HepG2 (cell line): ENCODE data around the gene ANKRD12. TPM values are rescaled to one million over a fixed set of nuclear protein-coding genes. Genes with fewer than 3 reads are reported as not detected.

Experiments
- ATAC-seq: fragments of 200-7000 bp; cut with Tn5 transposase; 3 replicates; pipeline ENCODE4 v1.9.1; 2020; ENCODE audit warnings: mild to moderate bottlenecking, moderate library complexity
- BruUV-seq: library from RNA; stranded (reverse); fragments of 400-500 nt; replicated peaks from 2 replicates; lab custom pipeline; 2021; lab: Mats Ljungman, UMichigan
- CTCF ChIA-PET: fragments of 300-600 bp; formaldehyde crosslinking; extraction: SDS; loops from one replicate; lab custom pipeline; 2021; ENCODE audit warnings: low total read pairs, inconsistent platforms, low intra/inter-chr PET ratio; lab: Yijun Ruan, JAX
- POLR2A ChIA-PET: fragments of 350-600 bp; sonication (Branson Sonifier 250); formaldehyde crosslinking; loops from one replicate; lab custom pipeline; 2020; ENCODE audit warnings: antibody characterized with exemption, inconsistent platforms; lab: Yijun Ruan, JAX
- DNase-seq: peaks from one replicate; pipeline ENCODE4 v3.0.0-alpha.2; 2015; ENCODE audit warnings: low spot score
- FAIRE-seq: peaks from 3 replicates; lab custom pipeline; 2011; peaks lifted over from hg19 to GRCh38; lab: Jason Lieb, UNC
- H2AFZ ChIP-seq: one replicate; pipeline ENCODE4 v1.6.1; 2011; ENCODE audit warnings: low read length, inconsistent platforms
- H3K27ac ChIP-seq: fragments of 300-600 bp; 3 replicates; pipeline ENCODE4 v1.8.0; 2011; ENCODE audit warnings: mixed run types, mild to moderate bottlenecking, mixed read lengths, low read length, inconsistent platforms; ENCODE audit not compliant: insufficient read depth; ENCODE audit errors: extremely low read length
- H3K27me3 ChIP-seq, 2 experiments: fragments of 200-600 bp in 1 of 2; 2 replicates in 1 of 2; 3 replicates in 1 of 2; pipeline versions ENCODE4 v1.6.0 to v1.8.0; 2011; ENCODE audit warnings: low read length in 2 of 2, mild to moderate bottlenecking in 2 of 2, moderate library complexity in 2 of 2, inconsistent platforms in 1 of 2; ENCODE audit not compliant: insufficient read depth in 2 of 2, control insufficient read depth in 1 of 2
- H3K36me3 ChIP-seq, 2 experiments: fragments of 200-600 bp in 1 of 2; replicated peaks in 1 of 2; 2 replicates in 1 of 2; 3 replicates in 1 of 2; pipeline versions ENCODE4 v1.5.1 to v1.8.0; 2011; ENCODE audit warnings: low read length in 2 of 2, inconsistent platforms in 1 of 2; ENCODE audit not compliant: insufficient read depth in 2 of 2, control insufficient read depth in 1 of 2
- H3K4me1 ChIP-seq: 2 replicates; pipeline ENCODE4 v1.5.1; 2012; ENCODE audit warnings: low read length, inconsistent platforms; ENCODE audit not compliant: insufficient read depth
- H3K4me2 ChIP-seq: 2 replicates; pipeline ENCODE4 v1.6.0; 2011; ENCODE audit warnings: low read depth, low read length, inconsistent platforms
- H3K4me3 ChIP-seq, 3 experiments: fragments of 200-600 bp in 1 of 3; sonication (generic), shearing (Covaris generic) in 1 of 3; replicated peaks in 1 of 3; 2 replicates each; pipeline ENCODE4 v1.5.1; 2011 to 2016; ENCODE audit warnings: low read length in 3 of 3, inconsistent platforms in 2 of 3, low read depth in 2 of 3, mild to moderate bottlenecking in 2 of 3, control low read depth in 1 of 3, mixed read lengths in 1 of 3; ENCODE audit not compliant: insufficient read depth in 1 of 3
- H3K79me2 ChIP-seq: one replicate; pipeline ENCODE4 v1.6.1; 2011; ENCODE audit warnings: low read length, inconsistent platforms; ENCODE audit not compliant: insufficient read depth
- H3K9ac ChIP-seq: 2 replicates; pipeline ENCODE4 v1.6.0; 2011; ENCODE audit warnings: mild to moderate bottlenecking, low read depth, low read length, inconsistent platforms; ENCODE audit not compliant: insufficient read depth
- H3K9me3 ChIP-seq: 2 replicates; pipeline ENCODE4 v1.5.1; 2012; ENCODE audit warnings: mild to moderate bottlenecking, low read length
- H4K20me1 ChIP-seq: 2 replicates; pipeline ENCODE4 v1.6.0; 2011; ENCODE audit warnings: inconsistent platforms, mild to moderate bottlenecking, low read length, moderate library complexity; ENCODE audit not compliant: insufficient read depth
- ARHGAP35 ChIP-seq: sonication (generic); formaldehyde crosslinking; IDR thresholded peaks from 2 replicates; pipeline ENCODE4 v1.9.0; 2022; ENCODE audit warnings: mild to moderate bottlenecking, inconsistent platforms, moderate library complexity, missing genetic modification reagents, borderline replicate concordance
- MXI1 ChIP-seq: IDR thresholded peaks from 3 replicates; pipeline ENCODE4 v1.6.1; 2012; ENCODE audit warnings: low read depth, low read length, inconsistent platforms, borderline replicate concordance
- POLR2G ChIP-seq: fragments of 200-400 bp; formaldehyde crosslinking; IDR thresholded peaks from 2 replicates; pipeline ENCODE4 v1.6.1; 2018; ENCODE audit warnings: mild to moderate bottlenecking, low read depth, low read length, moderate library complexity
- SRSF9 ChIP-seq: fragments of 200-400 bp; formaldehyde crosslinking; IDR thresholded peaks from 2 replicates; pipeline ENCODE4 v1.6.1; 2018; ENCODE audit warnings: borderline replicate concordance, mild to moderate bottlenecking, low read depth, low read length; ENCODE audit not compliant: insufficient read depth, poor library complexity, severe bottlenecking
- ZFP82 ChIP-seq: sonication (generic); formaldehyde crosslinking; IDR thresholded peaks from 2 replicates; pipeline ENCODE4 v1.5.1; 2020; ENCODE audit warnings: mild to moderate bottlenecking, missing genetic modification reagents, borderline replicate concordance
- ZNF337 ChIP-seq: sonication (generic); formaldehyde crosslinking; IDR thresholded peaks from 2 replicates; pipeline ENCODE4 v1.5.1; 2020; ENCODE audit warnings: missing genetic modification reagents, low read depth, mild to moderate bottlenecking, borderline replicate concordance
- ZNF615 ChIP-seq: sonication (generic); formaldehyde crosslinking; IDR thresholded peaks from 2 replicates; pipeline ENCODE4 v1.5.0; 2020; ENCODE audit warnings: mild to moderate bottlenecking, missing genetic modification reagents, borderline replicate concordance
- ZNF768 ChIP-seq: sonication (generic); formaldehyde crosslinking; IDR thresholded peaks from 2 replicates; pipeline ENCODE4 v1.4.0; 2020; ENCODE audit warnings: missing genetic modification reagents
- ZNF790 ChIP-seq: sonication (generic); formaldehyde crosslinking; IDR thresholded peaks from 2 replicates; pipeline ENCODE4 v1.8.0; 2022; ENCODE audit warnings: missing genetic modification reagents, mild to moderate bottlenecking, borderline replicate concordance
- ZSCAN30 ChIP-seq: sonication (generic); formaldehyde crosslinking; IDR thresholded peaks from 2 replicates; pipeline ENCODE4 v1.5.0; 2020; ENCODE audit warnings: mild to moderate bottlenecking, missing genetic modification reagents
- WGBS: methylation state at CpG from one replicate; pipeline ENCODE4 v1.1.6; 2017; ENCODE audit warnings: low lambda C conversion rate; 5-methylcytosine and 5-hydroxymethylcytosine counted together
- in situ Hi-C: cut with HindIII; loops from 2 replicates; pipeline ENCODE4 v1.10.0; 2017; ENCODE audit warnings: low pct_unique_long_range_greater_than_20kb; ENCODE audit not compliant: extremely low pct_ligation_motif_present
- intact Hi-C: fragments of 100-400 bp; cut with micrococcal nuclease; formaldehyde crosslinking; loops from one replicate; pipeline ENCODE4 v1.10.0; 2022; ENCODE audit not compliant: unreplicated experiment
- polyA plus RNA-seq, 8 experiments: library from polyadenylated mRNA; depleted of rRNA in 3 of 8; stranded (reverse) in 7 of 8; unstranded in 1 of 8; fragments of >200 nt; fragmentation: Illumina TruSeq in 4 of 8; extraction: Trizol in 4 of 8; gene quantifications; 2 replicates each; pipeline versions ENCODE4 v1.2.1 to v1.2.3, GENCODE V29; 2011 to 2016; ENCODE audit warnings: low read depth in 4 of 8, missing spikeins in 1 of 8, mixed read lengths in 1 of 8; ENCODE audit not compliant: insufficient read depth in 1 of 8
- total RNA-seq, 5 experiments: library from RNA; depleted of rRNA; stranded (reverse); fragments of >200 nt; fragmentation: Illumina TruSeq; extraction: Trizol; gene quantifications; 2 replicates each; pipeline ENCODE4 v1.2.3, GENCODE V29; 2016; ENCODE audit warnings: low read depth in 1 of 5
- TF ChIP-seq, protein P1 (sequence below): sonication (generic); formaldehyde crosslinking; IDR thresholded peaks from 2 replicates; pipeline ENCODE4 v1.5.1; 2020; ENCODE audit warnings: missing genetic modification reagents, mild to moderate bottlenecking, borderline replicate concordance
- TF ChIP-seq, protein P2 (sequence below): sonication (generic); formaldehyde crosslinking; IDR thresholded peaks from 2 replicates; pipeline ENCODE4 v1.8.0; 2022; ENCODE audit warnings: missing genetic modification reagents, low read depth, mild to moderate bottlenecking, borderline replicate concordance
- TF ChIP-seq, protein P3 (sequence below): sonication (generic); formaldehyde crosslinking; IDR thresholded peaks from 2 replicates; pipeline ENCODE4 v1.4.0; 2020; ENCODE audit warnings: missing genetic modification reagents, low read depth, mild to moderate bottlenecking, borderline replicate concordance

Gene ANKRD12
- total and polyA plus RNA-seq, 2 of the 13 experiments (the other 11 are each of a cell fraction or from before 2014, with no cell fraction given), result 6.0 to 23.2 TPM

DNA sequence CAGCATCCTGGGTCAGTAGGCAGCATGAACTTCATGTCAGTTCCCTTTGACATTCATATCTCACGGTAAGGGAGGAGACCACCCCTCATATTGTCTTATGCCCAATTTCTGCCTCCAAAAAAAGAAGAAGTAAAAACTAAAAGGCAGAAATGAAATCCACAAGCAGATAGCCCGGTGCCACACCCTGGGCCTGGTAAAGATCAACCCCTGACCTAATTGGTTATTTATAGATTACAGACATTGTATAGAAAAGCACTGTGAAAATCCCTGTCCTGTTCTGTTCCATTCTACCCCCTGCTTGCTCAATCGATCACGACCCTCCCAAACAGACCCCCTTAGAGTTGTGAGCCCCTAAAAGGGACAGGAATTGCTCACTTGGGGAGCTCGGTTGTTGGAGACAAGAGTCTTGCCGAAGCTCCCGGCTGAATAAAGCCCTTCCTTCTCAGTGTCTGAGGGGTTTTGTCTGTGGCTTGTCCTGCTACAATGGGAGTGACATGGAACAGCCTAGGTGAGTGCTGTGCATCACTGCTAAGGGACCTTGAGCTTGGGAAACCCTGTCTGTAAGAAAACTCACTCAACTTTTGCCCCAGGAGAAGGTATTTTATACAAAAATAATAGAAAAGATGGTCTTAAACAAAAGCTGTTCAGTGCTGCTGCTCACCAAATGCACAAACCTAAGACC lies 23.0 kb upstream of the ANKRD12 start:
- intact Hi-C loops (no loop called here), in situ Hi-C loops (no loop called here)
- peaks cover 73% of the 10 kb centered on the region for H3K4me1 ChIP-seq
- ChIA-PET CTCF (no interaction called here), POLR2A (interaction anchor here (1.4 to 3.1 kb wide), 3 partner anchors 10 to 40 kb away, joined by 5 to 13 read pairs (median 5); no protein-coding TSS in a partner anchor)
- TF ChIP-seq ZNF790 (CRISPR knock-in tag), result no peak
- 0 out of 2 replicates have a peak, but pooled peaks have one; percentile 40 for TF ChIP-seq POLR2G
- TF ChIP-seq SRSF9, result no peak
- TF ChIP-seq ZNF337 (CRISPR knock-in tag), result no peak
- TF ChIP-seq ZFP82 (CRISPR knock-in tag), result no peak
- TF ChIP-seq ZNF768, result peak; percentile 73; the same call in 1 of the 2 replicates
- no peak for FAIRE-seq
- H3K9me3 ChIP-seq, result no peaks in the 10 kb centered on the region
- no peak overlapping the region for H3K4me3 ChIP-seq
- no peak overlapping the region for H2AFZ ChIP-seq
- no peak overlapping the region for H3K9ac ChIP-seq
- no TSS peak for BruUV-seq
- no peaks in the 10 kb centered on the region for H3K27me3 ChIP-seq
- H4K20me1 ChIP-seq, result peaks cover 69% of the 10 kb centered on the region
- DNase-seq, result no peak
- 92% methylated on average over 7 of the region's 7 CpGs for WGBS
- H3K36me3 ChIP-seq, result peaks cover 3 to 23% of the 10 kb centered on the region in 2 experiments; a peak in 4 of 5 replicates
- peak; percentile 19; the same call in 1 of the 3 replicates for ATAC-seq
- H3K4me2 ChIP-seq, result no peak overlapping the region
- H3K79me2 ChIP-seq, result peaks cover 100% of the 10 kb centered on the region
- H3K27ac ChIP-seq, result no peak overlapping the region

DNA sequence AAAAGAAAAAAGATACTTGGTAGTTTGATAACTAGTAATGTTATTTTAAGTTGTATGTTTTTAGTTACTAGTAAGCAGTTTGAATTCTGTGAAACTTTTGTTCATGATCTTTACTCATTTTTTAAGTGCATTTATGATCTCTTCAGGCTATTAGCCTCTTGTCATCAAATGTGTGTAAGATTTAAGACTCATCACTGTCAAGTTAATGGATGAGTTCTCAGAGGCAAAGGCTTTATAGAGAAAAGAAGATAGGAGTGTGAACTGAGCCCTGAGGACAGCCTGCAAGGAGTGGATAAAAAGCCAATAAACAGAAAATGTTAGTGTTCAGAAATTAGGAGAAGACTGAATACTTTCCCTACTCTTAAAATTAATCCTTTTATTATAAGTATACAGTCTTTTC lies 20.6 kb upstream of the ANKRD12 start:
- no peak overlapping the region for H3K9ac ChIP-seq
- peaks cover 93% of the 10 kb centered on the region for H3K79me2 ChIP-seq
- H3K36me3 ChIP-seq, result peaks cover 3 to 31% of the 10 kb centered on the region in 2 experiments; a peak in 4 of 5 replicates
- H3K27ac ChIP-seq, result no peak overlapping the region
- no peaks in the 10 kb centered on the region for H3K27me3 ChIP-seq
- ChIA-PET CTCF (no interaction called here), POLR2A (interaction anchor here (3.1 kb wide), 1 partner anchor 12 kb away, joined by 13 read pairs; no protein-coding TSS in a partner anchor)
- H4K20me1 ChIP-seq, result peaks cover 49% of the 10 kb centered on the region
- H3K4me1 ChIP-seq, result peaks cover 49% of the 10 kb centered on the region
- no peak overlapping the region for H3K4me2 ChIP-seq
- no peak for ATAC-seq
- no peak overlapping the region for H3K4me3 ChIP-seq
- intact Hi-C loops (no loop called here), in situ Hi-C loops (no loop called here)
- H2AFZ ChIP-seq, result no peak overlapping the region
- FAIRE-seq, result no peak
- no TSS peak for BruUV-seq
- no peak for DNase-seq
- no peaks in the 10 kb centered on the region for H3K9me3 ChIP-seq
- TF ChIP-seq, protein P1, sequence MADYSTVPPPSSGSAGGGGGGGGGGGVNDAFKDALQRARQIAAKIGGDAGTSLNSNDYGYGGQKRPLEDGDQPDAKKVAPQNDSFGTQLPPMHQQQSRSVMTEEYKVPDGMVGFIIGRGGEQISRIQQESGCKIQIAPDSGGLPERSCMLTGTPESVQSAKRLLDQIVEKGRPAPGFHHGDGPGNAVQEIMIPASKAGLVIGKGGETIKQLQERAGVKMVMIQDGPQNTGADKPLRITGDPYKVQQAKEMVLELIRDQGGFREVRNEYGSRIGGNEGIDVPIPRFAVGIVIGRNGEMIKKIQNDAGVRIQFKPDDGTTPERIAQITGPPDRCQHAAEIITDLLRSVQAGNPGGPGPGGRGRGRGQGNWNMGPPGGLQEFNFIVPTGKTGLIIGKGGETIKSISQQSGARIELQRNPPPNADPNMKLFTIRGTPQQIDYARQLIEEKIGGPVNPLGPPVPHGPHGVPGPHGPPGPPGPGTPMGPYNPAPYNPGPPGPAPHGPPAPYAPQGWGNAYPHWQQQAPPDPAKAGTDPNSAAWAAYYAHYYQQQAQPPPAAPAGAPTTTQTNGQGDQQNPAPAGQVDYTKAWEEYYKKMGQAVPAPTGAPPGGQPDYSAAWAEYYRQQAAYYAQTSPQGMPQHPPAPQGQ (CRISPR knock-in tag), result no peak
- TF ChIP-seq ZSCAN30 (CRISPR knock-in tag), result no peak
- TF ChIP-seq ARHGAP35 (CRISPR knock-in tag), result no peak
- TF ChIP-seq, protein P2, sequence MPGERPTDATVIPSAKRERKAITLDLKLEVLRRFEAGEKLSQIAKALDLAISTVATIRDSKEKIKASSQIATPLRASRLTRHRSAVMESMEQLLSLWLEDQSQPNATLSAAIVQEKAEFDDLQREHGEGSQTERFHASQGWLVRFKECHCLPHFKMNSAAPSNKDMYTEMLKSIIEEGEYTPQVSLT, result no peak
- TF ChIP-seq, protein P3, sequence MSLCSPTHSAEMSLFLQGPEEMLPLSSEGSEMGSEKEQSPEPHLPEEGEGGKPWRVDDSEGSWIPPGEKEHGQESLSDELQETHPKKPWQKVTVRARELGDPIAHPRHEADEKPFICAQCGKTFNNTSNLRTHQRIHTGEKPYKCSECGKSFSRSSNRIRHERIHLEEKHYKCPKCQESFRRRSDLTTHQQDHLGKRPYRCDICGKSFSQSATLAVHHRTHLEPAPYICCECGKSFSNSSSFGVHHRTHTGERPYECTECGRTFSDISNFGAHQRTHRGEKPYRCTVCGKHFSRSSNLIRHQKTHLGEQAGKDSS, result no peak
- TF ChIP-seq MXI1, result no peak
- no peak for TF ChIP-seq ZNF615 (CRISPR knock-in tag)
